Airway epithelial cell (primary cell): ENCODE results near the gene EID2B. TPM values are rescaled to one million over a fixed set of nuclear protein-coding genes. Genes with fewer than 3 reads are reported as not detected.

Source experiments
- total RNA-seq: library from RNA; depleted of rRNA; stranded (reverse); fragments of >200 nt; gene quantifications from 2 replicates; pipeline ENCODE4 v1.2.3, GENCODE V29; 2015

EID2B gene
- total RNA-seq, result 1.7 and 3.4 TPM in 2 replicates

GRCh38 chr19:39532233-39533002 lies at the start of gene EID2B:
Gene EID2B, minus strand, starts transcription at chr19:39532852. Its CDS starts 50 bp downstream, at chr19:39532802.

GRCh38 chr19:39539518-39540332 lies 7.1 kb upstream of the EID2B start, which contains the start of gene EID2:
Gene EID2, minus strand, starts transcription at chr19:39540161. Its CDS starts 82 bp downstream, at chr19:39540079.

GRCh38 chr19:39514840-39515550 lies 17.7 kb downstream of the EID2B start, which contains the start of gene SELENOV:
Gene SELENOV, plus strand, starts transcription at chr19:39515139. Its CDS starts 74 bp downstream, at chr19:39515213.

GRCh38 chr19:39498798-39499642 lies 33.6 kb downstream of the EID2B start, which contains the start of gene DLL3:
Gene DLL3, plus strand, starts transcription at chr19:39498947. Its CDS starts 28 bp downstream, at chr19:39498975.

Other genes with a start within 250 kb of the EID2B start
- not detected in 2 replicates for gene IFNL1, start 236.4 kb downstream of the EID2B start, total RNA-seq
- gene LRFN1, start 212.0 kb downstream of the EID2B start, total RNA-seq, result 0.05 and 0.28 TPM in 2 replicates
- gene GMFG, start 196.8 kb downstream of the EID2B start, total RNA-seq, result 0.71 TPM in 1 of 2 replicates, not detected in the other
- 50.6 and 63.3 TPM in 2 replicates for gene SAMD4B, start 190.4 kb downstream of the EID2B start, total RNA-seq
- 42.3 and 52.8 TPM in 2 replicates for gene PAF1, start 141.7 kb downstream of the EID2B start, total RNA-seq
- 18.8 and 22.2 TPM in 2 replicates for gene MED29, start 141.5 kb downstream of the EID2B start, total RNA-seq
- 43.6 and 79.2 TPM in 2 replicates for gene ZFP36, start 126.0 kb downstream of the EID2B start, total RNA-seq
- gene PLEKHG2, start 120.2 kb downstream of the EID2B start, total RNA-seq, result 22.6 and 30.9 TPM in 2 replicates
- gene RPS16, start 96.9 kb downstream of the EID2B start, total RNA-seq, result 1,883 and 2,869 TPM in 2 replicates
- gene SUPT5H, start 87.3 kb downstream of the EID2B start, total RNA-seq, result 57.2 and 82.5 TPM in 2 replicates
- 98.2 and 103 TPM in 2 replicates for gene TIMM50, start 52.0 kb downstream of the EID2B start, total RNA-seq
- gene DLL3, start 33.9 kb downstream of the EID2B start, total RNA-seq, result 1.3 and 1.4 TPM in 2 replicates
- not detected in 2 replicates for gene SELENOV, start 17.7 kb downstream of the EID2B start, total RNA-seq
- 7.9 and 16.6 TPM in 2 replicates for gene EID2, start 7.3 kb upstream of the EID2B start, total RNA-seq
- gene LGALS13, start 69.7 kb upstream of the EID2B start, total RNA-seq, result not detected in 2 replicates
- gene LGALS16, start 123.1 kb upstream of the EID2B start, total RNA-seq, result not detected in 2 replicates
- not detected in 2 replicates for gene LGALS14, start 171.6 kb upstream of the EID2B start, total RNA-seq
- not detected in 2 replicates for gene CLC, start 205.2 kb upstream of the EID2B start, total RNA-seq
- gene LEUTX, start 246.0 kb upstream of the EID2B start, total RNA-seq, result not detected in 2 replicates